GM12873 (cell line): ENCODE results near the gene COX19.

Source experiments
- TF ChIP-seq, protein P1 (sequence below): IDR thresholded peaks from 2 replicates; pipeline ENCODE4 v1.5.1; 2012; ENCODE audit warnings: low read depth, mild to moderate bottlenecking, moderate library complexity, low read length, control low read depth; ENCODE audit not compliant: insufficient read depth; ENCODE audit errors: missing control alignments

The COX19 gene

DNA sequence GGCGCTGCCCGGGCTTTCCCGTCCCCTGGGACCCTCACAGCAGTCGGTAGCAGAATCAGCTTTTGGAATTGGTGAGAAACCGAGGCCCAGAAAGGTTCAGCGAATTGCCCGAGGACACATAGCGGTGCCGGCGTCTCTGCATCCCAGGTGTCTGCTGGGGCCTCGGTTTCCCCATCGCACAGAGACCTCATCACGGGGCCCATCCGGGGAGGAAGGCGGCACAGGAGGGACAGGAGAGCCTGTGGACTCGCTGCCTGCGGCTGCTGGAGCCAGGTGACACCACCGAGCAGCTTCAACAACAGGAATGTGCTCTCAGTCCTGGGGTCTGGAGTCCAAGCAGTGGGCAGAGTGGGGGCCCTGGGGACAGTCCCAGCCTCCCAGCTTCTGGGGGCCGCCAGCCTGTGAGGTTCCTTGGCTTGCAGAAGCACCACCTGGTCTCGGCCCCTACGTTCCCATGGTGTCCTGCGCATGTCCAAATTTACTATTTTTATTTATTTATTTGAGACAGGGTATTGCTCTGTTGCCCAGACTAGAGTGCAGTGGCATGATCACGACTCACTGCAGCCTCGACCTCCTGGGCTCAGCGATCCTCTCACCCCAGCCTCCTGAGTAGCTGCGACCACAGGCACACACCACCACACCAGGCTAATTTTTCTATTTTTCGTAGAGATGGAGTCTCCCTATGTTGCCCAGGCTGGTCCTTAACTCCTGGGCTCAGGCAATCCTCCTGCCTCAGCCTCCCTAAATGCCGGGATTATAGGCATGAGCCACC, 539 bp upstream of the COX19 start:
- TF ChIP-seq, protein P1, sequence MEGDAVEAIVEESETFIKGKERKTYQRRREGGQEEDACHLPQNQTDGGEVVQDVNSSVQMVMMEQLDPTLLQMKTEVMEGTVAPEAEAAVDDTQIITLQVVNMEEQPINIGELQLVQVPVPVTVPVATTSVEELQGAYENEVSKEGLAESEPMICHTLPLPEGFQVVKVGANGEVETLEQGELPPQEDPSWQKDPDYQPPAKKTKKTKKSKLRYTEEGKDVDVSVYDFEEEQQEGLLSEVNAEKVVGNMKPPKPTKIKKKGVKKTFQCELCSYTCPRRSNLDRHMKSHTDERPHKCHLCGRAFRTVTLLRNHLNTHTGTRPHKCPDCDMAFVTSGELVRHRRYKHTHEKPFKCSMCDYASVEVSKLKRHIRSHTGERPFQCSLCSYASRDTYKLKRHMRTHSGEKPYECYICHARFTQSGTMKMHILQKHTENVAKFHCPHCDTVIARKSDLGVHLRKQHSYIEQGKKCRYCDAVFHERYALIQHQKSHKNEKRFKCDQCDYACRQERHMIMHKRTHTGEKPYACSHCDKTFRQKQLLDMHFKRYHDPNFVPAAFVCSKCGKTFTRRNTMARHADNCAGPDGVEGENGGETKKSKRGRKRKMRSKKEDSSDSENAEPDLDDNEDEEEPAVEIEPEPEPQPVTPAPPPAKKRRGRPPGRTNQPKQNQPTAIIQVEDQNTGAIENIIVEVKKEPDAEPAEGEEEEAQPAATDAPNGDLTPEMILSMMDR, result no peak

DNA sequence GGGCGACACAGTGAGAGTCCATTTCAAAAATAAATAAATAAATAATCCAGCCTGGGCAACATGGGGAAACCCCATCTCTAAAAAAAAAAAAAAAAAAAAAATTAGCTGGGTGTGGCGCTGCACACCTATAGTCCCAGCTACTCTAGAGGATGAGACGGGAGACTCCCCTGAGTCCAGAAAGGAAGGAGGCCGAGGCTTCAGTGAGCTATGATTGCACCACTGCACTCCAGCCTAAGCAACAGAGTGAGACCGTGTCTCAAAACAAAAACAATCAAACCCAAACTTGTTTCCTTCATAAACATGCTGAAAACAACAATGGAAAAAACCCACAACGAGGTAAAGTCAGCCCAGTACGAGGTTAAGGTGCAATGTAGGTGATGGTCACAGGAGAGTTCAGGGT, 1.2 kb downstream of the COX19 start:
- TF ChIP-seq, protein P1, result no peak

DNA sequence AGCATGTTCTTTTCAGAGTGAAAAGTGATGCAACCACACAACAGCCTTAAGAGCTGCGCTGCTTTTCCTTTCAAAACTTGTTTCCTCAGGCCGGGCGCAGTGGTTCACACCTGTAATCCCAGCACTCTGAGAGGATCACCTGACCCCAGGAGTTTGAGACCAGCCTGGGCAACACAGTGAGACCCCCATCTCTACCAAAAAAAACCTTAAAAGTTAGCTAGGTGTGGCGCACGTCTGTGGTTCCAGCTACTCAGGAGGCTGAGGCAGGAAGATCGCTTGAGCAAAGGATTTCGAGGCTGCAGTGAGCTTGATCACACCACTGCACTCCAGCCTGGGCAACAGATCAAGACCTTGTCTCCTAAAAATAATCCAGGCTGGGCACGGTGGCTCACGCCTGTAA, 2.0 kb downstream of the COX19 start:
- TF ChIP-seq, protein P1, result no peak

DNA sequence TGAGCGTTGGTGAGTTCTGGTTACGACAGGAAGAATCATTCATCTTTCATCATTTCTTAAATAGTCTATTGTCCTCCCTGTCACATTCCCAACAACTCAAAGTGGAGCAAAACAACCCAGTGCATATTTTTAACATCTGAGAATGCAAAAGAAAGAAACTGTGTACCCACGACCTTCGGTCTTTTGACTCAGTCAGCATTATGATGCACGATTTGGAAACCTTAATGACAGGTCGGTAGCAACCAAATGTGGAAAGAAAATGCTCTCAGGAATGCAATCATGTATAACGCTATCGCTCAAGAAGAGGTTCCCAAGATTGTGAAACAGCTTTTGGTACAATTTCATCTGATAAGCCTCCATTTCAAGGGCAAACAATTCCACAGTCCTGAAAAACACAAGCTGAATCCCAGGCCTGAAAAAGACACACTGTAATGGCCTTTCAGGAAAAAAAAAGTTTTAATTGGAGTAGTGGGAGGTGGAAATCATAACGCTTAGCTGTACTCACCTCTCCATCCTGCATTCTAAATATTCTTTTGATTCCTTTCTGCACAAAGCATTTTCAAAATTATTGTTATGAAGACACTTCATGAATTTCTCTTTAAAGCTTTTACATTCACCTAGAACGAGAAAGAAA, 2.6 kb downstream of the COX19 start:
- TF ChIP-seq, protein P1, result no peak

DNA sequence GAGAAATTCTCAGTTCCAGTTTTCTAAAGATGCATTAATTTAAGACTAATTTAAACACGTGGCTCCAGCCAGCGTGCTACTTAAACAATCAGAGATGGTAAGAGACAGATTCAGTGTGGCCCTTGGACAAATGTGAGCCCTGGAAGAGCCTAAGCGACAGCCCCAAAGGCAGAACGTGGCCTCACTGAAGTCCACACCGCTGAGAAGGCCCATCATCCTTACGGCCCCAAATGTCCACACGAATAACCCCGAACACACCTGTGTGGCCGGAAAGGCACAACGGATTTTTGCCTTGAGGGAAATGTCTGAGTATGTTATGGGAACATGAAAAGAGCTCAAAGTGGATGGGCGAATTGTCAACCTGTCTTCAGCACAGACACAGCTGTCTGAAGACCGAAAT, 3.2 kb downstream of the COX19 start:
- TF ChIP-seq, protein P1, result no peak

DNA sequence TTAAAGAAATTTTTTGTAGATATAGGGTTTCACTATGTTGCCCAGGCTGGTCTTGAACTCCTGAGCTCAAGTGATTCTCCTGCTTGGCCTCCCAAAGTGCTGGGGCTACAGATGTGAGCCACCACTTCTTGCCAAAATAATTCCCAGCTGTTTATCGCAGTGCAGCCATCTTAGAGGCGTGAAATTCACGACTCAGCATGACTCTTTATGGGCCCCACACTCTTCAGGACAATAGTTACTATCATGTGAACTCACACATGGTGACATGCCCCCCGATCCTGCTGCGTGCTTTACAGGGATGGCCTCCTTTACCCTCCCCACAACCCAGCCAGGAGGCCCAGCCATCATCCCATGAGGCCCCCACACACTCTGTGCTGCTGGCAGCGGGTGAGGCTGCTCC, 4.6 kb downstream of the COX19 start:
- TF ChIP-seq, protein P1, result no peak

DNA sequence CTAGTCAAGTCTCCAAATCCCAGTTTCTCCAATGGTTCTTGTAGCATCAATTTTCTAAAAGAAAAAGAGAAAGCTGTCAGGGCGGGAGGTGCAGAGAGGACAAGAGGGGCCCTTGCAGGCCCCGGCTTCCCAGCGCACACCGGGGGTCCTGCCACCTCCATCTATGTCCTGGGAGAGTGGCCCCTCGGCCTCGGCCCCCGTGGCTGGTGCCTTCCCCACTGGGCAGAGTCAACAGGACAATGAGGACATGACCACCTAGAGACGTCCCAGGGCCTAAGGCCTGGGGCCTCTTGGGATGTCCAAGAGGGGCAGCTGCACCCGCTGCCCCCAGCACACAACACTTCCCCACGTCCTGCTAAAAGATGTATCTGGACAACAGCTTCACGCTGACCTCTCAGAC, 5.9 kb downstream of the COX19 start:
- TF ChIP-seq, protein P1, result no peak
